ENCODE results near the gene PACS1. TPM values are rescaled to one million over a fixed set of nuclear protein-coding genes. Genes with fewer than 3 reads are reported as not detected.

PACS1 gene
- total and polyA plus RNA-seq, 2 donors (not counting 1 experiment from before 2014, with no cell fraction given), result 131 to 303 TPM

- Histone ChIP-seq H2AFZ (ENCODE audit: insufficient read depth, low read depth, low read length, poor library complexity, severe bottlenecking) (no peak overlapping the region), H3K4me3 (ENCODE audit: control extremely low read depth in 1 of 5, extremely low read depth in 1 of 5, insufficient read depth in 1 of 5, low read depth in 2 of 5, low read length in 4 of 5) (no peak overlapping the region), H3K4me1 (ENCODE audit: control insufficient read depth in 2 of 2, insufficient read depth in 2 of 2, low read length in 2 of 2) (peaks cover 0 to 7% of the 10 kb centered on the region in 2 donors), H3K27ac (ENCODE audit: low read length in 2 of 2) (no peak overlapping the region), H3K79me2 (ENCODE audit: control insufficient read depth, insufficient read depth, low read length) (no peaks in the 10 kb centered on the region), H3K9ac (ENCODE audit: low read length) (no peak overlapping the region), H3K4me2 (replicated peaks; ENCODE audit: low read depth, low read length, poor library complexity, severe bottlenecking) (no peak overlapping the region), H3K9me3 (ENCODE audit: control extremely low read depth in 1 of 3, control insufficient read depth in 2 of 3, insufficient read depth in 1 of 3, low read length in 2 of 3) (no peaks in the 10 kb centered on the region), H4K20me1 (ENCODE audit: control insufficient read depth, insufficient read depth, low read length, poor library complexity, severe bottlenecking) (no peaks in the 10 kb centered on the region), H3K27me3 (replicated peaks in 1 of 4; ENCODE audit: control extremely low read depth in 1 of 4, control insufficient read depth in 3 of 4, insufficient read depth in 4 of 4, low read length in 3 of 4) (peaks cover 0 to 26% (median 3%) of the 10 kb centered on the region in 4 experiments), H3K36me3 (replicated peaks in 1 of 2; ENCODE audit: control extremely low read depth in 1 of 2, control insufficient read depth in 1 of 2, extremely low read depth in 1 of 2, insufficient read depth in 2 of 2, low read length in 1 of 2) (no peaks in the 10 kb centered on the region)
- Mint-ChIP-seq H3K4me1 (peaks cover 9% of the 10 kb centered on the region), H3K27ac (no peak overlapping the region), H3K27me3 (peaks cover 10% of the 10 kb centered on the region), H3K9me3 (ENCODE audit: insufficient read depth) (no peaks in the 10 kb centered on the region), H3K4me3 (no peak overlapping the region)
- intact Hi-C loops (cut with micrococcal nuclease), result no loop called here
- ATAC-seq (ENCODE audit: low read depth) (no peak), DNase-seq (no peak)
- WGBS (ENCODE audit: insufficient coverage), result 96% methylated on average over 82 of the region's 88 CpGs
- POLR2A ChIA-PET, result no interaction called here
- CTCF ChIA-PET, result interaction anchor here (1.0 to 5.2 kb wide), 9 partner anchors 8 to 159 kb away, joined by 3 to 35 read pairs (median 7); partner anchors contain the start of genes BANF1, CATSPER1 and SF3B2
- TF ChIP-seq CTCF (IDR thresholded peaks at IDR 0.05) (no peak), EZH2 (IDR thresholded peaks at IDR 0.05; ENCODE audit: borderline replicate concordance, insufficient read depth, low read depth, low read length, poor library complexity, severe bottlenecking) (no peak)
Observed at GRCh38 chr11:66042996-66043906, 26.8 kb upstream of the PACS1 start.

GRCh38 chr11:66044757-66045156 is 25.3 kb upstream of the PACS1 start:
- Histone ChIP-seq H2AFZ (ENCODE audit: insufficient read depth, low read depth, low read length, poor library complexity, severe bottlenecking) (no peak overlapping the region), H3K36me3 (replicated peaks in 1 of 2; ENCODE audit: control extremely low read depth in 1 of 2, control insufficient read depth in 1 of 2, extremely low read depth in 1 of 2, insufficient read depth in 2 of 2, low read length in 1 of 2) (no peaks in the 10 kb centered on the region)

More at GRCh38 chr11:66044757-66045156, 25.3 kb upstream of the PACS1 start:
- Histone ChIP-seq H4K20me1 (ENCODE audit: control insufficient read depth, insufficient read depth, low read length, poor library complexity, severe bottlenecking) (no peaks in the 10 kb centered on the region), H3K4me1 (ENCODE audit: control insufficient read depth in 2 of 2, insufficient read depth in 2 of 2, low read length in 2 of 2) (peaks cover 10 to 15% of the 10 kb centered on the region in 2 donors), H3K4me2 (replicated peaks; ENCODE audit: low read depth, low read length, poor library complexity, severe bottlenecking) (peak overlapping the region; percentile 35), H3K9ac (ENCODE audit: low read length) (no peak overlapping the region), H3K27ac (ENCODE audit: low read length in 2 of 2) (no peak overlapping the region), H3K79me2 (ENCODE audit: control insufficient read depth, insufficient read depth, low read length) (peaks cover 13% of the 10 kb centered on the region), H3K4me3 (ENCODE audit: control extremely low read depth in 1 of 5, extremely low read depth in 1 of 5, insufficient read depth in 1 of 5, low read depth in 2 of 5, low read length in 4 of 5) (no peak overlapping the region), H3K9me3 (ENCODE audit: control extremely low read depth in 1 of 3, control insufficient read depth in 2 of 3, insufficient read depth in 1 of 3, low read length in 2 of 3) (no peaks in the 10 kb centered on the region), H3K27me3 (replicated peaks in 1 of 4; ENCODE audit: control extremely low read depth in 1 of 4, control insufficient read depth in 3 of 4, insufficient read depth in 4 of 4, low read length in 3 of 4) (peaks cover 0 to 34% (median 5%) of the 10 kb centered on the region in 4 experiments)
- peaks cover 16% of the 10 kb centered on the region for H3K4me1 Mint-ChIP-seq
- 64% methylated on average over 5 of the region's 6 CpGs for WGBS (ENCODE audit: insufficient coverage)
- H3K27me3 Mint-ChIP-seq, result peaks cover 12% of the 10 kb centered on the region
- no peak for ATAC-seq (ENCODE audit: low read depth)
- TF ChIP-seq EZH2 (IDR thresholded peaks at IDR 0.05; ENCODE audit: borderline replicate concordance, insufficient read depth, low read depth, low read length, poor library complexity, severe bottlenecking) (no peak), CTCF (IDR thresholded peaks at IDR 0.05) (no peak)
- H3K4me3 Mint-ChIP-seq, result no peak overlapping the region
- H3K27ac Mint-ChIP-seq, result peak overlapping the region; percentile 7
- ChIA-PET CTCF (interaction anchor here (0.5 to 5.2 kb wide), 40 partner anchors 8 to 1691 kb away, joined by 3 to 35 read pairs (median 4); partner anchors contain the start of genes AP5B1, BANF1, CATSPER1 and FIBP), POLR2A (no interaction called here)
- no peaks in the 10 kb centered on the region for H3K9me3 Mint-ChIP-seq (ENCODE audit: insufficient read depth)
- intact Hi-C loops (cut with micrococcal nuclease), result loop anchor here (2.0 kb wide), 1 partner anchor 42 kb away; the partner anchor contains the start of genes BANF1 and EIF1AD
- no peak for DNase-seq
